Endometrial microvascular endothelial cells (primary cell): Measurements from ENCODE around the gene C11orf97. TPM values are rescaled to one million over a fixed set of nuclear protein-coding genes. Genes with fewer than 3 reads are reported as not detected.
"Not testable (repeated sequence)": the region's sequence is repeated elsewhere in the genome, so short reads cannot be mapped to it uniquely, and the experiment has no call there.

Experiments used
- in situ Hi-C: cut with HindIII; loops from 2 replicates; pipeline ENCODE4 v1.10.0; 2017; ENCODE audit warnings: low sequenced_read_pairs, low pct_unique_long_range_greater_than_20kb; ENCODE audit errors: inconsistent ontology term
- total RNA-seq: library from RNA; depleted of rRNA; stranded (reverse); fragments of >200 nt; gene quantifications from one replicate; pipeline ENCODE4 v1.2.3, GENCODE V29; 2015; ENCODE audit errors: inconsistent ontology term

Gene C11orf97, protein sequence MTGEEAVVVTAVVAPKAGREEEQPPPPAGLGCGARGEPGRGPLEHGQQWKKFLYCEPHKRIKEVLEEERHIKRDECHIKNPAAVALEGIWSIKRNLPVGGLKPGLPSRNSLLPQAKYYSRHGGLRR
- not detected for total RNA-seq

DNA sequence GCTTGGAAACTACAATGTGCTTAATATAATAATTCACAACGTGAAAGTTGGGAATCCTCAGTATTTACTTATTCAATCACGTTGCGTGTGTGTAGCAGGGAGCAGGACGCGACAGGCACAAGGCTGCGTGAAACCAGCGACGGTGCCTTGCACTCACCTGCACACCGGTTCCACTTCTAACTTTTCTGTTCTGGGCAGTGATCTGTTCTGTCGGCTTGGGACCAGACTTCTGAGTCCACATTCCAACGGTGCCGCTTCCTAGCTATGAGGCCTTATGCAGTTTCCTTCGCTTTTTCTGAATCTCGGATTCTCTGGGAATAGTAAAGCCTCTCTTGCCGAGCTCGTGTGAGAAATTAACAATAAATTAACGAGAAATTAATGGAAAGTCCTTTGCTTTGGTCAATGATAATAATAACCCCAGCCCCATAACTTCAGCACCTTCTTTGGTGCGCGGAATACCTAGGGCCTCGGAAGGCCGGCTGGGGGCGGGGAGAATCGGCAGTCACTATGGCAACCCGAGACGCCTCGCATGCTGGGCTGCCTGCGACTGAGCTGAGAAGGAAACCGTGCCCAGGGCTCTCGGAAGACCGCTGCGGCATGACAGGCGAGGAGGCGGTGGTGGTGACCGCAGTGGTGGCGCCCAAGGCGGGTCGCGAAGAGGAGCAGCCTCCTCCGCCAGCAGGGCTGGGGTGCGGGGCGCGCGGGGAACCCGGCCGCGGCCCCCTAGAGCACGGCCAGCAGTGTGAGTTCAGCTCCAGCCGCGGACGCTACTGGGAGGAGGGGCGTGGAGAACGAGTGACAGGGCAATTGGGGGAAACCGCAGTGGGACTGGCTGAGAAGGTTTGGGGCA, at the start of gene C11orf97:
TSS of gene C11orf97 (plus strand) at position 530 of the 850 bp plus-strand sequence. CDS start at position 598, 68 bp downstream.
- in situ Hi-C loops: no loop called here

DNA sequence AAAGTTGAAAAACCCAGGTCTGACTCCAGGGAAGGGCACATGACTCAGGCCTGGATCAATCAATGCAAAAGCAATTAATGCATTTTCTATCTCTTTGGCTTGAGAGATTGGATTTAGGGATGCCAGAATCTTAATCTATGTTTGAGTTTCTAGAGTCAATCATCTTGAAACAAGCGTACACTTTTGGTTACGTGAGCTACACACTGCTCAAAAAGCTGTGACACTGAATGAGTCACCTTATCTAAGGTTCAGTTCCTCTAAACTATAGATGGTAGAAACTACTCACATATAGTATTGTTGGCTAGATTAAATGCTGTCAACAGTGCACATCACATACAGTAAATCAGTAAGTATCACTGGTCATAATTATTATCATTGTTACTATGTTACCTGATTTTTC, 42.8 kb upstream of the C11orf97 start:
- in situ Hi-C loops: no loop called here

DNA sequence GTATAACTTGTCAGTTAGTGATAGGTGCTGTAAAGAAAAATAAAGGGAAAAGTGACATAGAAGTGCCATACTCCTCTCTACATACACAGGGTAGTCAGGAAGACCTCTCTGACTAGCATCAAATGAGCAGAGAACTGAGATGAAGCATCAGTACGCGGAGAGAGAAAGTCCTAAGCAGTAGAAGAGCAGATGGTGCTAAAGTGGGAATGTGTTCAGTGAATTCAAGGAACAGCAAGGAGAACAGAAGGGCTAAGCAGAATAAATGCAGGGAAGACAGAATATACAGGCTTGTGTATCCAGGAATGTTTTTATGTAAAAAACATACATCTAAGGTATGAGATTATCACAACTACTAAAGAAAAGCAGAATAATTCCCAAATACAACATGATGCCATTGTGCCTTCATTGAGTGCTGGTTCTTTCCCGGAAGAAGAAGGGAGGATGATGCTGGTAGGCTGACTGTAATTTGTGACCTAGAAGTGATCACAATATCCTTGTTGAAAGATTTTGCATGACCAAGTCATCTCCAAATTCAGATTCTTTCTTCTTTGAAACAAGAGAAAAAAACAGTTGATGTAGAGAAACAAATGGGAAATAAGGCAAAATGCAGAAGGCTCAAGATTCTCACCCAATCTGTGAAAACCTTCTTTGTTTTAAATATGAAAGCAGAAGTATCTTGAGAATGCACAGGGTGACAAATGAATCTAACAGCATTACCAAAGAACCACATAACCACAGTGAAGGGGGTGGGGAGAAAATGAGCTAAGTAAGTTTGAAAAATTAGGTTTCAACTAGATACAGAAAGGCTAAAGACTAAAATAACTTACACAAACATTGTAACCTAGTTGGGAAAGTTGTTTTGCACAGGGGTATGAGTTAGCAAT, 39.1 kb upstream of the C11orf97 start:
- in situ Hi-C loops: no loop called here

DNA sequence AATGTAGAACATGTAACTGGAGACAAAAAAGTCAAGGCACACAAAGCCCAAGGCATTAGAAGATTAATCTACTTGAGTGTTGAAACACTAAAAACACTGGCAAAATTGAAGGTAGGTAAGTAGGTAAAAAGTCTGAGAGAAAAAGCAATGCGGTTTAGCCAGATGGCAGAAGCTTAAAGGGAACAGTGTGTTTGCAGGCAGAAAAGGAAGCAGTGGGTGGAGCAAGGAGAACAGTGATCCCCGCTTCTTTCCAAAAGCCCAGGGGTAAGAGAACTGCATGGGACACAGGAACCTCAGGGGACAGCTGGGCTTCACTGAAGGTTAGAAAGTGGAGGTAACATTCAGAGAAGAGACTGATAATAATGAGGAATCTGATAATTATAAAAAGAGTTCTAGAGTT, 34.6 kb upstream of the C11orf97 start:
- in situ Hi-C loops: no loop called here

DNA sequence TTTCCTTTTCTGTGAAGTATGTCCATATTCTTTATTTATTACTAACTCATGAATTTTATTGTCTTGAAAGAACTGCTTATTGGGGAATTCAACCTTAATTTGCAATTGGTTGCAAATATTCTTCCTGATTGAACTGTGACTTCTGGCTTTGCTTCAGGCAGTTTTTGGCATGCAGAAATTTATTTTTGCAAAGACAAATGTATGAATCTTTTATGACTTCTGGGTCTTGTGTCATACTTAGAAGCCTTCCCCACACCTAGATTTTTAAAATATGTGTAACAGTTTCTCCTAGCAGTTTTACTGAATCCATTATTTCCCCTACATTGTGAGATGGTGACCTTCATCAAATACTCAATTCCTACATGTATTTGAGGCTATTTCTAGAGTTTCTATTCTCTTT, 30.9 kb upstream of the C11orf97 start:
- in situ Hi-C loops: no loop called here

DNA sequence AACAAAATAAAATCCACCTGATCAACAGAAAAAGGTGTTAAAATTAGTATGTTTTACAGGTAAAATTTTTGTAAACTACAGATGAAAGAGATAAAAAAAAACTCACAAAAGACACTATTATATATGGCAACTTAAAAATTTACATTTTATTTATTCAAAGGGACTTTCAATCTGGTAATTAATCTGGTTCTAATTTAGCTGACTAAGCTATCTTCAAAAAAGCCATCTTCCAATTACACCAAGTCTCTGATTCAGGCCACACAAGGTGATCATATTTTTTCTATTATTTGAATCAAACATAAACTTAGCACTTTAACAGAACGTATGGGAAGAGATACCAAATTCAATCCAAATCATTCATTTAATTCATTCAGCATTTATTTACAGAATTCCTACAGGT, 26.2 kb upstream of the C11orf97 start:
- in situ Hi-C loops: no loop called here

DNA sequence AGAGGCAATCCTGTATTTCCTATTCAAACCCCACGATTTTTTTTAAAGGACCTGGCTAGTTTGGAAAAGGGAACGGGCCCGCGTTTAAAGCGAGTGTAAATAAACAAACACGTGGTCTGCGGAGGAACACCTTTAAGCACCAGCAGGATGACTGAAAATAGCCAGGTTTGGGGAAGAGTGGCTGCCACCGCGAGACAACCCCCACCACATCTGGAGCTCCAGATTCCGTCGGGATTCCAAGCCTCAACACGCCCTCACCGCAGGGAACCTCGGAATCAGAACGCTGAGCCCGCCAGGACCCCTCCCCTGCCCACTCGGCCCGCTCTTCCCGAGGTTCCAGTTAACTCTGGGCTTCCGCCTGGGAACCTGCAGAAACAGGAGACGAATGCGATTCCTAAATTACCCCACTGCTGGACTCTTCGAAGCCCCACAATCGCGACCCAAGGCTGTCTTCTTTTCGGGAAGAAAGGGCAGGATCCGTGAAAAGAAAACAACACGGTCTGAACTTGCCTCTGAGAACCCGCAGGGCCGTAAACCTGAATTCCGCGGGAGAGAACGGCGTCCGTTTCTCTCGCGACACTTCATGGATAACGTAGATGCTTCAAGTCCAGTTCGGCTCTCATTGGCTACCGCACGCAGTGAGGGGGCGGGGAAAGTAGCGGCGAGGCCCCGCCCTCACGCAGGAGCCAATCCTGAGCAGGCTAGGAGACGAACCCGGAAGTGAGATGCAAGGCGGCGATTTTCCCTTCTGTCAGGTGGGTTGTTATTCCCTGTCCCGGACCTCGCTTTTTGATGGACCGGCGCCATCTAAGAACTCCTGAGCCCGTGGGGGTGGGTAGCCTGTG, 18.8 kb upstream of the C11orf97 start, which contains the start of the genes ANKRD49 and MRE11:
TSS of gene ANKRD49 (plus strand) at position 704 of the 845 bp plus-strand sequence. CDS start 2,710 bp downstream, outside the sequence.
TSS of gene MRE11 (minus strand) at position 564 of the 845 bp plus-strand sequence. CDS start 1,043 bp downstream, outside the sequence.
- in situ Hi-C loops: no loop called here

DNA sequence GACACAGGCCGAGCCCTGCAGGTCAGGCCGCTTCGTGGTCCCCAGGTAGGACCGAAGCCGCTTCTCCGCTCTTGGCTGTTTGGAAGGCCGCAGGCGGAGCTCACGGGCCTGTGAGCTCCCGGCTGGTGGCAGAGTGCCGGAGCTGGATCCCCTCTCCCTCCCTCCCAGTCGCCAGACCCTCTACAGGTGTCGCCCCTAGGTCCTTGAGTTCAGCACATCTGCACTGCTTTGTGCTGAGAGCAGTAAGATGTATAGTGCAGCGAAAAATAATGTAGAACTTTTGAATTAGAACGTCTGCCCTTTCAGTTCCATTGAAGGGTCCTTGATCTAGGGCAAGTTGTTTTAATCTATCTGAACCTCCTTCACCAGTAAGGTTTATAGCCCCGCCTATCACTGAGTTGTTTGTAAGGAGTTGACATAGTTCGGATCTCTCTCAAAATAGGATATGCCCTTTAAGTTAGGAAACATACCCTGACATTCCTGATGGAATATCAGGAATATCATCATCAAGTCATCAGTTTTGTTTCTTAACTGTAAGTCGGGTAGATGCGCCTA, 18.1 kb upstream of the C11orf97 start:
- in situ Hi-C loops: no loop called here

DNA sequence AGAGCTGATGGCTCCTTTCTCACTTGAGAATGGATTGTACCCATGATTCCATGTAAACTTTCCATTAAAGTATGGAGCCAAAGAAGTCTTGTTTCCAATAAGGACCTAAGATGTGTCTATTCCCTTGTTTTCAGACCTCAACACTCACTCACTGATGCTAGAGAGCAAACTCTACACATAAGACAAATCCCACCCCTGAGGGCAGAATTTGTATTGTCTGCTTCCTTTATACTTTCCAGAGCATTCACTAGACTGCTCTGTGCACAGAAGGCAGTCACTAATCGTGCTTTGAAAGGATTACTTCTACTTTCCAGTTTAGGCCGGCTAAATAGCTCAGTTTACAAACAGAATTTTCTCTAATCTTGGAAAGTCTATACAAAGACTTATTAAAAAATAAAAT, 12.1 kb upstream of the C11orf97 start:
- in situ Hi-C loops: no loop called here

DNA sequence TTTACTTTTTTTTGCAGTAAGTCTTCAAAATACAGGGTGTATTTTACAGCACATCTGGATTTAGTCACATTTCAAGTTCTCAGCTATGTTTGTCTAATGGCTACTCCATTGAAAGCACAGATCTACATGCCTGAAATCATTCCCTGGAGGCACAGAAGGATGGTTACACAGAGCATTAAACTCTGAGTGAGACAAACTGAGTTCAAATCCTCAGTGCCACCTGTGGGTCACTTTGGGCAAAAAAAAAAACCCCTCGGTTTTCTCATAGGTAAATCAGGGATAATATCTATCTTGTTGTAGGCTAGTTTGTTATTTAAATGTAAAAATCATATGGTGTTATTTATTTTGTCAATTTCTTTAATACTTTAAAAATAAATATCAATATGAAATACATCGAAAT, 10.7 kb upstream of the C11orf97 start:
- in situ Hi-C loops: no loop called here

DNA sequence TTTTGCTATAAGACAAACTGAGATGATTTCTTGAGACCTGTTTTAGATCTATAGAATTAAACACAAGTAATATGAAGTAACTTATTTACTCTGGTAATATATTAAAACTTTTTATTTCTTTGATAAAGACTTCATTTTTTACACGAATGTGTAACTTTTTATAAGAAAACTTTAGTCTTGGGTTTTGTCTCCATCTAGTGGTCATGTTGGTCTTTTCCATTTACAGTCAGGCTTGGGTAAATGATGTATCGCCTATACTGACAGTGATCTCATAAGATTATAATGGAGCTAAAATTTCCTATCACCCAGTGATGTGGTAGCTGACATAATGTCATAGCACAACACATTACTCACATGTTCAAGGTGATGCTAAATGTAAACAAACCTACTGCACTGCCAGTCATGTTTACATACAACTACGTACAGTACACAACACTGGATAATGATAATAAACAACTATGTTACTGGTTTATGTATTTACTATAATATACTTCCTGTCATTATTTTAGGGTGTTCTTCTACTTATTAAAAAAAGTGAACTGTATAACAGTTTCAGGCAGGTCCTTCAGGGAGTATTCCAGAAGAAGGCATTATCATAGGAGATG, 7.5 kb upstream of the C11orf97 start:
- in situ Hi-C loops: no loop called here

DNA sequence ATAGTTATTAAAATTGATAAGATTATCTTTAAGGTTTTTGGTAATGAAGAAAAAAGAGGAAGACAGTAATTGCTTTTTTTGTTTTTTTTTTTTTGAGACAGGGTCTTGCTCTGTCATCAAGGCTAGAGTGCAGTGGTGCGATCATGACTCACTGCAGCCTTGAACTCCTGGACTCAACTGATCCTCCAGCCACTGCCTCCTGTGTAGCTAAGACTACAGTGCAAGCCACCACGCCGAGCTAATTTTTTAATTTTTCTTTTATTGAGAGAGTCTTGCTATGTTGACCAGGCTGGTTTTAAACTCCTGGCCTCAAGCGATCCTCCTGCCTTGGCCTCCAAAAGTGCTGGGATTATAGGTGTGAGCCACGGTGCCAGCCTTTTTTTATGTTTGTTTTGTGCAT, 5.7 kb upstream of the C11orf97 start:
- in situ Hi-C loops: not testable (repeated sequence)

DNA sequence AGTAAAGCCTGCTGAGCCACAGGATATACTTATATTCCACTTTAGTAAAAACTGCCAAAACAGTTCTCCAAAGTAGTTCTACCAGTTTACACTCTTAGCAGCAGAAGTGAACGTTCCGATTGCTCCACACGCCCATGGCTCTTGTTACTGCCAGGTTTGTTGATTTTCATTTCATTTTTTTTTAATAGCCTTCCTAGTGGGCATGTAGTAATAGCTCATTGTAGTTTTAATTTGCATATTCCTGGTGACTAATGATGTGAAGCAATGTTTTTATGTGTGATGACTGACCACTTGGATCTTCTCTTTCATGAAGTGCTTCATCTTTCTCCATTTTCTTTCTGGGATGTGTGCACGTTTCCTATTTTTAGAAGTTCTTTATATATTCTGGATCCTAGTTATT, 4.8 kb upstream of the C11orf97 start:
- in situ Hi-C loops: no loop called here

DNA sequence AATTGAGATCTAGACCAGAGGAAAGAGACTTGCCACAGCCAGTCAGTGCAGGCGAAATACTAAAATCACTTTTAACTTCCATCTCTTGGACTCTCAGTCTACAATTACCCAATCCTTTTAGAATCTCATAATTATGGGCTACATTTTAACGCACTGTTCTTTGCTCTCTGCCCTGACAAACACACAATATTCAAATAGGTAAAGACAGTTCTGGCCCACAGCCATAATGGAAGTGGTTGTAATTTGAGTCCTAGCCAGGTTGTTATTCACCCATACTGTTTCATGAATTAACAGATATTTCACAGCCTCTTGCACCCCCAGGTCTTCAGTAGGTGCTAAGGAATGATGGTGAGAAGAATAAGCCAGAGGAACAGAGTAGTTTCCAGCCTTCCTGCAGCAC, 830 bp downstream of the C11orf97 start:
- in situ Hi-C loops: no loop called here

DNA sequence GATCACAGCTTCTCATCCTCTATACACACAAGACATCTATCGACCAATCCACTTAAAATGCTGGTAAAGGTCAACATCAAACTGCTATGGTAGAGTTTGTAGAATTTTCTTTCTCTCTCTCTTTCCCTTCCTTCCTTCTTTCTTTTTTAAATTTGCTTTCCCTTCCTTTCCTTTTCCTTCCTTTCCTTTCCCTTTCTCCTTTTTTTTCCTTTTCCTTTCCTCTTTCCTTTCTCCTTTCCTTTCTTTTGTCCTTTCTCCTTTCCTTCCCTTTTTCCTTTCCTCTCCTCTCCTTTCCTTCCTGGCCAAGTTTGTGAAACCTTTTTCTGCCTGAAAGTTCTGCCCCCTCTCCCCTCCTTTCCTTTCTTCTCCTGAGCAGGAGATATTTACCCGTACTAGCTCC, 3.1 kb downstream of the C11orf97 start:
- in situ Hi-C loops: no loop called here

DNA sequence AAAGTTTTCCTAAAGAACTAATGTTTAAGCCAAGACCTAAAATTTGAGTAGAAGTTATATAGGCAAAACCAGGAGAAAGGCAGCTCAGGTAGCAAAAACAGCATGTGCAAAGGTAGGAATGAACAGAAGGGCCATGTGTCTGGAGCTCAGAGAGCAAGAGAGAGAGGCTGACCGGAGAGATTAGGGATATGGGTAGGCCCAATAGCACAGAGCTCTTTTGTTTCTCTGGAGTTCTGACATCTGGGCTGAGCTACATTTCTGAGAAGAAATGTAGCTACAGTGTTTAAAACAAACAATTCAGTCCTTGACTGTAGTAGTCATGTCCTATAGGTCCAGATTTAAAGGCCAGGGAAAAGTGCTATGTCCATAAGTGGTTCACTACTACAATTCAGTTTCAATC, 4.5 kb downstream of the C11orf97 start:
- in situ Hi-C loops: no loop called here

DNA sequence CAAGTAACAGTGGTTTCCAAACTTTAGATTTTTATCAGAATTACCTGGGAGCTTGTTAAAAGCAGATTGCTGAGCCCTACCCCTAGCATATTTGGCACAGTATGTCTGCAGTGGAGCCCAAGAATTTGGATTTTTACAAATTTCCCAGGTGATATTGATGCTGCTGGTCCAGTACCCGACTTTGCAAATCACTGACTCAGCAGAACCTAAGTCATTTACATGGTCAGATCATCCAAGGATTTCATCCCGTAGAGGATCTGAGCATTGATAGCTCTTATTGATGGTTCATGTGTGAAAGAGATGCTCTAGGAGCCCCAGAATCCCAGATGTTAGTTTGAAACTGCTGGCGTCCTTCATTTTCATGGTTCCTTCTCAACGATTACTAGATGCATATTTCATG, 6.0 kb downstream of the C11orf97 start:
- in situ Hi-C loops: no loop called here
